ENCODE data around the gene ABHD3.
"Not testable (repeated sequence)": the region's sequence is repeated elsewhere in the genome, so short reads cannot be mapped to it uniquely, and the experiment has no call there.

ABHD3 gene, protein sequence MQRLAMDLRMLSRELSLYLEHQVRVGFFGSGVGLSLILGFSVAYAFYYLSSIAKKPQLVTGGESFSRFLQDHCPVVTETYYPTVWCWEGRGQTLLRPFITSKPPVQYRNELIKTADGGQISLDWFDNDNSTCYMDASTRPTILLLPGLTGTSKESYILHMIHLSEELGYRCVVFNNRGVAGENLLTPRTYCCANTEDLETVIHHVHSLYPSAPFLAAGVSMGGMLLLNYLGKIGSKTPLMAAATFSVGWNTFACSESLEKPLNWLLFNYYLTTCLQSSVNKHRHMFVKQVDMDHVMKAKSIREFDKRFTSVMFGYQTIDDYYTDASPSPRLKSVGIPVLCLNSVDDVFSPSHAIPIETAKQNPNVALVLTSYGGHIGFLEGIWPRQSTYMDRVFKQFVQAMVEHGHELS

DNA sequence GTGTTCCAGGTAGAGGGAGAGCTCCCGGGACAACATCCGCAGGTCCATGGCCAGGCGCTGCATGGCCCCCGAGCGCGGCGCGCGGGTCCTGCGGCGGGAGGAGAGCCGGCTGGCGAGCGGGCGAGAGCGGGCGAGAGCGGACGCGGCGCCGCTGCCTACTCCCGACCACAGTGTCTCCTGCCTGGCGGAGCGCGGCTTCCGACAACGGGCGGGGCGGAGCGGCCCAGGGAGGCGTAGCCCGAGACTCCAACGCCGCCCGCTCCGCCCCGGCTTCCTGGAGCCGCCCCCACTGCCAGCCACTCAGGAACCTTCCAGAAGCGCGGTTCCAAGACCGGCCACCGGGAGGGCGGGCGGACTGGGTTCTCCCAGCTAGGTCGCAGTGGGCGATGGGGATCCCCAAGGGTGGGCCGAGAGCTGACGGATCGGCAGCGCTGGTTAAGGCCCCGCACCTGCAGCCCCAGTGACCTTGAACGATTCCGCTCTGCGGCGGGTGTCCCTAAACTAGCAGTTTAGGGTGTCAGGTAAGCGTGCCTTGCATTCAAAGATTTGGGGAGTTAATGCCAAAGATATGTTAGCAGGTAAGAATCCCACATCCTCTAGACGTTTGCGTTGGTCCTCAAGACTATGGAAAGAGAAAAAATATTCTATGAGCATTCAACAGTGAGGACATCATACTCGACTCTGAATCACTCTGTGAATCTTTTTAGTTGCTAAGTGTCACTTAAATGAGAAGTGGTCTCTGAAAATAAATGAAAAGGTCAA, at the start of gene ABHD3:
ABHD3 (minus strand) TSS at position 172 of the 762 bp plus-strand sequence; CDS start at position 63, 109 bp downstream.
- DNase-seq (ENCODE audit: low read depth in 2 of 2): peak; percentile 74 to 75

- no peak for DNase-seq (ENCODE audit: low read depth in 2 of 2)
Measured at GRCh38 chr18:21747764-21748693, 43.5 kb upstream of the ABHD3 start.

- DNase-seq (ENCODE audit: low read depth in 2 of 2): no peak
Measured at GRCh38 chr18:21747268-21747667, 42.7 kb upstream of the ABHD3 start.

GRCh38 chr18:21745231-21745630, 40.7 kb upstream of the ABHD3 start:
- no peak for DNase-seq (ENCODE audit: low read depth in 2 of 2)

- no peak for DNase-seq (ENCODE audit: low read depth in 2 of 2)
Measured at GRCh38 chr18:21743166-21743832, 38.7 kb upstream of the ABHD3 start.

- DNase-seq (ENCODE audit: low read depth in 2 of 2): no peak
Measured at GRCh38 chr18:21742315-21742687, 37.7 kb upstream of the ABHD3 start.

DNA sequence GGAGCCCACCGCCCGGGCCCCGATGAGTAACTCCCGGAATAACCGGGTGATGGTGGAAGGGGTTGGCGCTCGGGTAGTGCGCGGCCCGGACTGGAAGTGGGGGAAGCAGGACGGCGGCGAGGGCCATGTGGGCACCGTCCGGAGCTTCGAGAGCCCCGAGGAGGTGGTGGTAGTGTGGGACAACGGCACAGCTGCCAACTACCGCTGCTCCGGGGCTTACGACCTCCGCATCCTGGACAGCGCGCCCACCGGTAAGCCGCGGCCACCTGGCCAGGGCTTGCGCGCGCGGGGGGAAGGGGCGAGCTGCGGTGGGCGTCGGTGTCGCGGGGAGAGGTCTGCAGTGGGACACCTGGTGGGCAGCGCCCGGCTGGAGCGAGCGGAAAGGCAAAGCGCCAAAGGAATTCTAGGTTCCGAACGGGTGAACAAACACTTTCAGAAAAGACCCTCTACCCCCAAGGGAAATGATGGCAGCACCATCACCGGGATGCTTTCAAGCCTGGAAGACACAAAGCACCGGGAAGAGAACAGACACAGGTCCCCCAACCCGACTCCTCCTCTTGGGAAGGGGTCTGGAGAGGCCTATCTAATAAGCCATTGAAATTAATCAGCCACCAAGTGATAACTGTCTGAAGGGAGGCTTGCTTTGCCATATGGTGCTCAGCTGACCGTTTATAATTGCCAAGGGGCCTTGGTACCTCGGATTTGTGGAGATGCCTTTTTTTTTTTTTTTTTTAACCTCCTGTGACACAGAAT, 37.2 kb upstream of the ABHD3 start:
- DNase-seq (ENCODE audit: low read depth in 2 of 2): no peak

- no peak for DNase-seq (ENCODE audit: low read depth in 2 of 2)
Measured at GRCh38 chr18:21741312-21741561, 36.7 kb upstream of the ABHD3 start.

DNA sequence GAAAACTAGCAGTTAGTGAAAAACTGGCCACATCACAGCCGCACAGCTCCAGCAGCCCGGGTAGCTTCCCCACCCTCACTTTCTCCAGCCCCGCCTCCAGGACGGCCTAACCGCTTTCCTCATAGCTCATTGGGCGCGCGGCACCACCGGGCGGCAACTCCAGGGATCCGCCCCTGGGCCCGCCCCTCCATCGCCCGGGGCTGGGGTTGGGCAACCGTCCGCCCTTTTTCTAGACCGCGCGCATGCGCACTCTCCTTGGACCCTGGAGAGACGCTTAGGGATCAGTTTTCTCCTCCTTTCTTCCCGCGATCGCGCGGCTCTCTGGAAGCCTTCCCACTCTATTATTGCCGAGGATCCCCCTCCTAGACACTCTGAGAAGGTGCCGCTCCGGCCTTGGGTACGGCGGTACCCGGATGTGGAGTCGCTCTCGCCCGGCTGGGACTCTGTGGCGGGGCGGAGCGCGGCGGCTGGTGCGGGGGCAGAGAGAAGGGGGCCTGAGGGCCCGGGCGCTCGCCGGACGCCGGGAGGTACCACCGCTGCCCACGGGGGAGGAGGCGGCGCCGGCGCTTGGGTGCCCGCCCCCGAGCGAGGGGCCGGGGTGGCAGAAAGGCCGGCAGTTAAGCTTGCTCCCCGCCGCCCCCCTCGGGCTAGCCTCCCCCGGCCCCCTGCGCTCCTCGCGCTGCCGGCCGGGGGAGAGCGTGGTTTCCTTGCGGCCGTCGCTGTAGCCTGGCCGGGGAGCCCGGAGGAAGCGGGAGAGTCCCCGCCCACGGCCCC, 36.2 kb upstream of the ABHD3 start, which contains the start of gene MIB1:
MIB1 (plus strand) TSS at position 255 of the 774 bp plus-strand sequence. CDS start 792 bp downstream, outside the sequence.
- peak; percentile 95 to 97 for DNase-seq (ENCODE audit: low read depth in 2 of 2)

DNA sequence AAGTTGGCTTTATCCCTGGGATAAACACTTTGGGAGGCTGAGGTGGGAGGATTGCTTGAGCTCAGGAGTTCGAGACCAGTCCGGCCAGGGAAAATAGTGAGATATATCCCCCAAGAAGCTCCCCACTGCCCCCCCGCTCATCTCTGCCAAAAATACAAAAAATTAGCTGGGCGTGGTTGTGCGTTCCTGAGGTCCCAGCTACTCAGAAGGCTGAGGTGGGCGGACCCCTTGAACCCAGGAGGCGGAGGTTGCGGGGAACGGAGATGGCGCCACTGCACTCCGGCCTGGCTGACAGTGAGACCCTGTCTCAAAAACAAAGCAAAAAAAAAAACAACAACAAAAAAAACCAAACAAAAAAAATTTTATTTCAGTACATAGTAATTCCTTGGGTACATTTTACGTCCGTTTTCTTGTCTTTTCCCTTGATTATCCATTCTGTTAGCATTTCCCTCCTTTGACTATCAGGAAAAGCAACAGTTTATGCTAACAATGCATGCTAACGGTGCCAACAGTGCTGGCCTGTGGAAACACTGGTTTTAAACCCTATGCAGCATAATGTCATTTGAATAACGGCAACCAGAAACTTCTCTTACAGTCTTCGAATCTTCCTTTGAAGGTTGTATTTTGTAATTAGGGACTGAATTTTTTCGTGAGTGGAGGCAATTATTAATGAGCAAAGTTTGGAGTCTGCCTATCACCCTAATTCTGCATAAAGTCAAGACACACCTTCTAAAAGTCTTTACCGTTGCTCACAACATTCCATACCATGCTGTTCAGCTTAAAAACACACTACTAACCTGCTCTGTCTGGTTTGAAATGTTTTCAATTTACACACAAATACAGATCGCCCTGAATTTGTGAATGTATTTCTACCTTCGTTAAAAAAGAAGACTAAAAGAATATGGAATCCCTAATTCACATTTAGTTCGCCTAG, 35.3 kb upstream of the ABHD3 start:
- no peak for DNase-seq (ENCODE audit: low read depth in 2 of 2)

GRCh38 chr18:21736926-21737325, 32.4 kb upstream of the ABHD3 start:
- not testable (repeated sequence) for DNase-seq (ENCODE audit: low read depth in 2 of 2)

- no peak for DNase-seq (ENCODE audit: low read depth in 2 of 2)
Measured at GRCh38 chr18:21735452-21736015, 31.0 kb upstream of the ABHD3 start.

- DNase-seq (ENCODE audit: low read depth in 2 of 2): no peak
Measured at GRCh38 chr18:21733011-21733410, 28.4 kb upstream of the ABHD3 start.

DNA sequence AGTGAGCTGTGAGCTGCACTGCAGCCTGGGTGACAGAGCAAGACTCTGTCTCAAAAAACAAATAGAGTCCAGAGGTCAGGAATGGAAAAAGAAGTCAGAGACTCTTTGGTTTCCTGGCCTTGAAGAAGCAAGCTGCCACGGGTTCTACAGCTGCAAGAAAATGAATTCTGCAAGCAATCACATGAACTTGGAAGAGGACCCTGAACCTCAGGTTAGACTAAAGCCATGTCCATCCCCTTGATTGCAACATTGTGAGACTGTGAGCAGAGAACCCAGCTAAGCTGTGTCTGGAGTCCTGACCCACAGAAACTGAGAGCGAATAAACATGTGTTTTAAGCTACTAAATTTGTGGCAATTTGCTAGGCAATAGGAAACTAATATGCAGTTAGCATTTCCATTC, 23.1 kb upstream of the ABHD3 start:
- no peak for DNase-seq (ENCODE audit: low read depth in 2 of 2)

GRCh38 chr18:21725201-21725600, 20.6 kb upstream of the ABHD3 start:
- DNase-seq (ENCODE audit: low read depth in 2 of 2): no peak

DNA sequence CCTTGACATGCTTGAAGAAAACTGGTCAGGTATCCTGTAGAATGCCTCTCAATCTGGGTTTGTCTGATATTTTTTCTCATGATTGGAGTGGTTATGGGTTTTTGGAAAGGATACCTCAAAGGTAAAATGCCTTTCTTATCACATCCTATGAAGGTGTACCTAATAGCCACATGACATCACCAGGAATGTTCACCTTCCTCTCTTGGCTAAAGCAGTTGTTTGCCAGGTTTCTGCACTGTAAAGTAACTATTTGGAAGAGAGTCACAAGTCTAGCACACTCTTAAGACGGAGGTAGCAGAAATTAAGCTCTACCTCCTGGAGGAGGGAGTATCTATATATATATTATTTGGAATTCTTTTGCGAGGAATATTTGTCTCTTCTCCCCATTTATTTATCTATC, 18.1 kb upstream of the ABHD3 start:
- no peak for DNase-seq (ENCODE audit: low read depth in 2 of 2)

- DNase-seq (ENCODE audit: low read depth in 2 of 2): no peak
Measured at GRCh38 chr18:21714474-21714873, 9.9 kb upstream of the ABHD3 start.

GRCh38 chr18:21707130-21707529, 2.6 kb upstream of the ABHD3 start:
- DNase-seq (ENCODE audit: low read depth in 2 of 2): not testable (repeated sequence)
